Mesenchymal stem cell (in vitro differentiated cells and primary cell): Measurements from ENCODE around the gene RAB29.

Experiments used
- DNase-seq: peaks from one replicate; pipeline ENCODE4 v3.0.0-alpha.2; 2013
- H2AFZ ChIP-seq: one replicate; pipeline ENCODE4 v1.6.1; 2013; ENCODE audit warnings: low read depth, mild to moderate bottlenecking, control low read depth, inconsistent platforms, low read length, moderate library complexity
- H2AK5ac ChIP-seq: 2 replicates; pipeline ENCODE4 v1.6.1; 2013; ENCODE audit warnings: low read length, moderate library complexity, mild to moderate bottlenecking, inconsistent platforms; ENCODE audit not compliant: severe bottlenecking
- H2BK120ac ChIP-seq: one replicate; pipeline ENCODE4 v1.6.1; 2013; ENCODE audit warnings: low read depth, mild to moderate bottlenecking, inconsistent platforms, low read length, moderate library complexity
- H2BK12ac ChIP-seq, 2 experiments: one replicate each; pipeline ENCODE4 v1.6.1; 2013; ENCODE audit warnings: inconsistent platforms in 2 of 2, low read length in 2 of 2, mild to moderate bottlenecking in 2 of 2, moderate library complexity in 2 of 2, control low read depth in 1 of 2
- H2BK15ac ChIP-seq: one replicate; pipeline ENCODE4 v1.6.1; 2013; ENCODE audit warnings: mild to moderate bottlenecking, low read depth, inconsistent platforms; ENCODE audit not compliant: poor library complexity, severe bottlenecking
- H2BK5ac ChIP-seq: 2 replicates; pipeline ENCODE4 v1.6.1; 2013; ENCODE audit warnings: low read depth, mild to moderate bottlenecking, low read length, control low read depth, inconsistent platforms; ENCODE audit not compliant: poor library complexity, severe bottlenecking
- H3K14ac ChIP-seq, 2 experiments: one replicate each; pipeline ENCODE4 v1.6.1; 2013; ENCODE audit warnings: inconsistent platforms in 2 of 2, low read length in 2 of 2, control low read depth in 1 of 2, mild to moderate bottlenecking in 1 of 2, moderate library complexity in 1 of 2
- H3K18ac ChIP-seq, 2 experiments: one replicate each; pipeline ENCODE4 v1.6.1; 2013; ENCODE audit warnings: inconsistent platforms in 2 of 2, low read length in 2 of 2, control low read depth in 1 of 2, low read depth in 1 of 2, mild to moderate bottlenecking in 1 of 2
- H3K23ac ChIP-seq, 2 experiments: one replicate each; pipeline ENCODE4 v1.6.1; 2013; ENCODE audit warnings: inconsistent platforms in 2 of 2, low read length in 2 of 2, mild to moderate bottlenecking in 2 of 2, moderate library complexity in 2 of 2, control low read depth in 1 of 2
- H3K27ac ChIP-seq: 2 replicates; pipeline ENCODE4 v1.5.1; 2013; ENCODE audit warnings: mild to moderate bottlenecking, moderate library complexity, low read length, control low read depth, inconsistent platforms; ENCODE audit not compliant: poor library complexity, severe bottlenecking
- H3K27me3 ChIP-seq, 2 experiments: 2 replicates each; pipeline versions ENCODE4 v1.6.1 to v1.7.0; 2013; ENCODE audit warnings: low read length in 2 of 2, mild to moderate bottlenecking in 2 of 2, moderate library complexity in 2 of 2, control low read depth in 1 of 2, inconsistent platforms in 1 of 2; ENCODE audit not compliant: control insufficient read depth in 1 of 2, insufficient read depth in 1 of 2
- H3K36me3 ChIP-seq, 2 experiments: 2 replicates each; pipeline versions ENCODE4 v1.6.1 to v1.7.0; 2013; ENCODE audit warnings: low read length in 2 of 2, control low read depth in 1 of 2, inconsistent platforms in 1 of 2, low read depth in 1 of 2, mild to moderate bottlenecking in 1 of 2; ENCODE audit not compliant: insufficient read depth in 2 of 2, control insufficient read depth in 1 of 2
- H3K4ac ChIP-seq, 2 experiments: one replicate each; pipeline ENCODE4 v1.6.1; 2013; ENCODE audit warnings: inconsistent platforms in 2 of 2, low read length in 2 of 2, mild to moderate bottlenecking in 2 of 2, moderate library complexity in 2 of 2, control low read depth in 1 of 2, low read depth in 1 of 2
- H3K4me1 ChIP-seq: 2 replicates; pipeline ENCODE4 v1.6.1; 2013; ENCODE audit warnings: low read depth, low read length, control low read depth; ENCODE audit not compliant: control insufficient read depth, insufficient read depth
- H3K4me2 ChIP-seq: 2 replicates; pipeline ENCODE4 v1.6.1; 2013; ENCODE audit warnings: low read length, mild to moderate bottlenecking, inconsistent platforms; ENCODE audit not compliant: poor library complexity, severe bottlenecking
- H3K4me3 ChIP-seq, 2 experiments: 2 replicates each; pipeline versions ENCODE4 v1.5.1 to v1.7.0; 2013; ENCODE audit warnings: low read length in 2 of 2, mild to moderate bottlenecking in 2 of 2, control low read depth in 1 of 2, low read depth in 1 of 2; ENCODE audit not compliant: insufficient read depth in 1 of 2
- H3K79me1 ChIP-seq: replicated peaks from 2 replicates; pipeline ENCODE4 v1.6.1; 2013; ENCODE audit warnings: mild to moderate bottlenecking, control low read depth, low read length, inconsistent platforms; ENCODE audit not compliant: poor library complexity, severe bottlenecking
- H3K9ac ChIP-seq: 2 replicates; pipeline ENCODE4 v1.7.0; 2013; ENCODE audit warnings: mild to moderate bottlenecking, low read length, moderate library complexity
- H3K9me3 ChIP-seq: 2 replicates; pipeline ENCODE4 v1.7.0; 2013; ENCODE audit warnings: mild to moderate bottlenecking, low read length; ENCODE audit not compliant: control insufficient read depth
- H4K8ac ChIP-seq: one replicate; pipeline ENCODE4 v1.6.1; 2013; ENCODE audit warnings: inconsistent platforms, mild to moderate bottlenecking, low read length, moderate library complexity
- H4K91ac ChIP-seq: one replicate; pipeline ENCODE4 v1.6.1; 2013; ENCODE audit warnings: mild to moderate bottlenecking, low read length, inconsistent platforms
- WGBS: methylation state at CpG from one replicate; pipeline ENCODE4 v1.1.7; 2013; ENCODE audit warnings: mixed read lengths; 5-methylcytosine and 5-hydroxymethylcytosine counted together

The RAB29 gene

GRCh38 chr1:205809469-205809868, 34.2 kb upstream of the RAB29 start:
- Histone ChIP-seq H3K4me3 (no peak overlapping the region), H2BK120ac (no peak overlapping the region), H2AFZ (no peak overlapping the region), H3K14ac (no peak overlapping the region), H3K4me1 (peaks cover 16% of the 10 kb centered on the region), H3K79me1 (peaks cover 37% of the 10 kb centered on the region), H3K23ac (no peak overlapping the region), H3K9ac (no peak overlapping the region), H3K4me2 (no peak overlapping the region), H2BK15ac (no peak overlapping the region), H3K27ac (no peak overlapping the region), H3K9me3 (no peaks in the 10 kb centered on the region), H3K4ac (no peak overlapping the region), H2BK12ac (no peak overlapping the region), H3K27me3 (no peaks in the 10 kb centered on the region), H2AK5ac (no peak overlapping the region), H3K36me3 (peaks cover 17 to 23% of the 10 kb centered on the region in 2 experiments), H2BK5ac (no peak overlapping the region), H4K91ac (no peak overlapping the region), H3K18ac (no peak overlapping the region), H4K8ac (no peak overlapping the region)
- WGBS = 96% methylated on average over 3 of the region's 3 CpGs
- no peak for DNase-seq

GRCh38 chr1:205805082-205805711, 29.9 kb upstream of the RAB29 start:
- Histone ChIP-seq H3K4ac (no peak overlapping the region), H2AFZ (no peak overlapping the region), H2AK5ac (no peak overlapping the region), H3K36me3 (peaks cover 18 to 27% of the 10 kb centered on the region in 2 experiments), H3K14ac (no peak overlapping the region), H3K4me2 (no peak overlapping the region), H3K4me3 (no peak overlapping the region), H3K9me3 (no peaks in the 10 kb centered on the region), H3K27ac (no peak overlapping the region), H4K8ac (no peak overlapping the region), H3K79me1 (peaks cover 42% of the 10 kb centered on the region), H2BK120ac (no peak overlapping the region), H3K4me1 (peaks cover 11% of the 10 kb centered on the region), H2BK5ac (no peak overlapping the region), H2BK15ac (no peak overlapping the region), H4K91ac (no peak overlapping the region), H3K27me3 (no peaks in the 10 kb centered on the region), H2BK12ac (no peak overlapping the region), H3K23ac (no peak overlapping the region), H3K18ac (no peak overlapping the region), H3K9ac (no peak overlapping the region)
- no peak for DNase-seq
- 100% methylated on average over 3 of the region's 5 CpGs for WGBS

DNA sequence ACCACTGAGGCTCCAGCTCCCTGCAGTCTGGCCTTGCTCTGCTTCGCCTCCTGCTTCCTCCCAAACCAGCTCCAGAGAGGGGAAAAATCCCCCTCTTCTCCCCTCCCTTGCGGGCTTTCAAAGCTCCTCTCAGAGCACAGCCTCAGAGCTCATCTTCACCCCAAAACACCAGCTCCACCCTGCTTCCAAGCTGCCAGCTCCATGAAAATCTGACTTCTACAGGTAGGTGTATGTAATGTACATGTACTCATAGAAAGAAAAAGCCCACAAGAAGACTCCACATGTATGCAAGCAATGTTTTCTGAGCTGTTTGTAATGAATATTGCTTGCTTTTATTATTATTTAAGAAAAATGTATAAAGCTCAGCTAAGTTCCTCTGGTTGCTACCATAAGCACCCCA, 29.3 kb upstream of the RAB29 start:
- DNase-seq = no peak
- H2BK15ac ChIP-seq = no peak overlapping the region
- H3K4me1 ChIP-seq = peaks cover 12% of the 10 kb centered on the region
- H2BK120ac ChIP-seq = no peak overlapping the region
- H4K91ac ChIP-seq = no peak overlapping the region
- no peaks in the 10 kb centered on the region for H3K27me3 ChIP-seq
- no peak overlapping the region for H3K4me3 ChIP-seq
- H3K23ac ChIP-seq = no peak overlapping the region
- 100% methylated on average over 2 of the region's 2 CpGs for WGBS
- peaks cover 39% of the 10 kb centered on the region for H3K79me1 ChIP-seq
- no peak overlapping the region for H3K14ac ChIP-seq
- no peak overlapping the region for H3K27ac ChIP-seq
- H2BK12ac ChIP-seq = no peak overlapping the region
- peaks cover 16 to 27% of the 10 kb centered on the region in 2 experiments for H3K36me3 ChIP-seq
- H2AK5ac ChIP-seq = no peak overlapping the region
- no peaks in the 10 kb centered on the region for H3K9me3 ChIP-seq
- no peak overlapping the region for H3K18ac ChIP-seq
- no peak overlapping the region for H2AFZ ChIP-seq
- no peak overlapping the region for H4K8ac ChIP-seq
- H3K4ac ChIP-seq = no peak overlapping the region
- no peak overlapping the region for H3K9ac ChIP-seq
- H2BK5ac ChIP-seq = no peak overlapping the region
- H3K4me2 ChIP-seq = no peak overlapping the region

DNA sequence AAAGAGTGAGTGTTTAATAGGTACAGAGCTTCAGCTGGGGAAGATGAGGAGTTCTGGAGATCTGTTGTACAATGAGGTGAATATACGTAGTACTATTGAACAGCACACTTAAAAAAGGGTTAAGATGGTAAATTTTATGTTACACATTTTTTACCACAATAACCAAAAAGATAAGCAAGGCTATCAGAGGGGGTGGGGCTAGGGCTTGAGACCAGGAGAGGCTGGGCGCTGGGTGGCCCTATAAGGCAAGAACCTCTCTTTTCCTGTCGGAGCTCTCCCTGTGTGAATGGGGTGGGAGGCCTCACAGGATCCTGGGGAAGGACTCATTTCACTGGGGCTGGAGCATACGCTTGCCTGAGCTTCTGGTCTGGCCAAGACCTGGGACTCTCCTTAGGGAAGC, 28.7 kb upstream of the RAB29 start:
- Histone ChIP-seq H3K9me3 (no peaks in the 10 kb centered on the region), H3K36me3 (peaks cover 17 to 32% of the 10 kb centered on the region in 2 experiments), H3K9ac (no peak overlapping the region), H3K14ac (no peak overlapping the region), H4K91ac (no peak overlapping the region), H3K4me2 (no peak overlapping the region), H2BK5ac (no peak overlapping the region), H3K4me3 (no peak overlapping the region), H2AK5ac (no peak overlapping the region), H3K23ac (no peak overlapping the region), H3K4me1 (peaks cover 14% of the 10 kb centered on the region), H2BK12ac (no peak overlapping the region), H3K27me3 (no peaks in the 10 kb centered on the region), H3K18ac (no peak overlapping the region), H2BK15ac (no peak overlapping the region), H2AFZ (no peak overlapping the region), H3K27ac (no peak overlapping the region), H4K8ac (no peak overlapping the region), H3K79me1 (peaks cover 33% of the 10 kb centered on the region), H3K4ac (no peak overlapping the region), H2BK120ac (no peak overlapping the region)
- DNase-seq = no peak
- 67% methylated on average over 3 of the region's 4 CpGs for WGBS
